Upper lobe of left lung (tissue), 6 donors: Measurements from ENCODE around the gene CYRIA. TPM values are rescaled to one million over a fixed set of nuclear protein-coding genes. Genes with fewer than 3 reads are reported as not detected.

ENCODE experiments used
- ATAC-seq, 2 donors: fragments of 200-7000 bp; cut with Tn5 transposase; one replicate each; pipeline ENCODE4 v1.9.1; 2022; ENCODE audit warnings: mild to moderate bottlenecking in 2 of 2, moderate library complexity in 2 of 2; ENCODE audit not compliant: low FRiP score in 2 of 2
- DNase-seq, 2 donors: peaks; one replicate each; pipeline ENCODE4 v3.0.0-alpha.2; 2019 to 2020
- H3K27ac ChIP-seq, 4 donors: fragments of 200-600 bp; sonication (generic); one replicate each; pipeline ENCODE4 v1.5.1; 2016 to 2019
- H3K27me3 ChIP-seq, 4 donors: fragments of 200-600 bp; sonication (generic); one replicate each; pipeline ENCODE4 v1.5.1; 2017 to 2019
- H3K36me3 ChIP-seq, 4 donors: fragments of 200-600 bp; sonication (generic); one replicate each; pipeline ENCODE4 v1.5.1; 2016 to 2019
- H3K4me1 ChIP-seq, 4 donors: fragments of 200-600 bp; sonication (generic); one replicate each; pipeline ENCODE4 v1.5.1; 2018 to 2019
- H3K4me3 ChIP-seq, 4 donors: fragments of 200-600 bp; sonication (generic); one replicate each; pipeline ENCODE4 v1.5.1; 2017 to 2019; ENCODE audit warnings: mild to moderate bottlenecking in 2 of 4, moderate library complexity in 1 of 4
- H3K9me3 ChIP-seq, 4 donors: fragments of 200-600 bp; sonication (generic); one replicate each; pipeline ENCODE4 v1.5.1; 2018 to 2019
- EP300 ChIP-seq, 4 donors: sonication (generic); formaldehyde crosslinking; IDR thresholded peaks; one replicate each; pipeline ENCODE4 v1.5.1; 2017; ENCODE audit warnings: antibody characterized with exemption in 4 of 4, control low read depth in 2 of 4
- POLR2A ChIP-seq, 4 donors: fragments of 450-650 bp; IDR thresholded peaks; one replicate each; pipeline ENCODE4 v1.5.1; 2016 to 2017; ENCODE audit warnings: antibody characterized with exemption in 4 of 4, mild to moderate bottlenecking in 2 of 4
- POLR2AphosphoS5 ChIP-seq, 2 donors: sonication (generic); formaldehyde crosslinking; IDR thresholded peaks; one replicate each; pipeline ENCODE4 v1.5.1; 2017; ENCODE audit warnings: antibody characterized with exemption in 2 of 2
- whole genome bisulfite sequencing, 2 donors: methylation state at CpG; one replicate each; pipeline ENCODE4 v1.1.5; 2017 to 2018; 5-methylcytosine and 5-hydroxymethylcytosine counted together
- total RNA-seq, 6 donors: library from RNA; depleted of rRNA in 4 of 6; stranded (reverse); fragments of >200 nt in 4 of 6; gene quantifications; one replicate each; pipeline versions ENCODE4 v1.1.0 to v1.2.1, GENCODE V29; 2016 to 2021
- TF ChIP-seq, protein P1 (sequence below), 6 experiments: fragments of 450-650 bp in 4 of 6; fragments of 200-600 bp in 2 of 6; sonication (generic) in 2 of 6; IDR thresholded peaks; one replicate each; pipeline ENCODE4 v1.5.1; 2016 to 2019; ENCODE audit warnings: antibody characterized with exemption in 6 of 6
- donor health status: DM: no; HTN: no; CAD: no; lungs with moderate emphysema.
- donor health status: DM: no; HTN: yes; CAD: no; lungs with severe emphysema.

The CYRIA gene
- total RNA-seq, 6 donors from 2014 or later, result 14.9 to 23.5 (median 20.5) TPM

DNA sequence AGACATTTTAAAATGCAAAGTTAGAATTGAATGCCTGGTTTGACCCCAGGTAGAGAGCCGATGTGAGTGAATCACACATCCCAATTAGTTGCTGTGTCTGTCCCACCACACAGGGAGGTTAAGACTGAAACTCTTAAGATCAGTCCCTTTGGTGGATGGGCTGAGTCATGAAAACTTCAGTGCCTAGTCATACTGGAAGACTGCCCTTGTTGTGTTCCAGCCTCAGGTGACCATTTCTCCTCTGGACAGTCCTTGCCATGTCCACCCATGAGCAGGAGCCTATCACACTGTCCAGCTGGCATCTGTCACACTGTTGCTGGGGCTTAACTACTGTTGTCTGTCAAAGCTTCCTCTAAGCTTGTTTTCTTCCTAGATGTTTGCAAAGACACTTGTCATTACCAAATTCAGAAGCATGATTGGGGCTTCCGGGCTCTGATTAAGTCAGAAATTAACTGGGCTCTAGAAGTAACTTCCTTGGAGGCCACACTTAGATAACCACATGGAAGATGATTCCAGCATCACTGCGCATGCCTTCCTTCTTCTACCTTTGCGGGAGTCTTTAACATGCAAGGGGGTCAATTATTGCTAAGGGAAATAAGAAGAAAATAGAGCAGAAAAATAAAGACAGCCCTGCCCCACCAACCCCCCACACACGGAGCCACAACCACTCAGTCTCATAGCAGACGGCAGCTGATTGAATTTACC is 21.3 kb downstream of the CYRIA start:
- peaks cover 2 to 14% (median 9%) of the 10 kb centered on the region in 4 donors for H3K4me1 ChIP-seq
- H3K27me3 ChIP-seq, result no peaks in the 10 kb centered on the region
- TF ChIP-seq POLR2A (IDR thresholded peaks at IDR 0.05), result no peak
- TF ChIP-seq POLR2AphosphoS5 (IDR thresholded peaks at IDR 0.05), result no peak
- TF ChIP-seq, protein P1, sequence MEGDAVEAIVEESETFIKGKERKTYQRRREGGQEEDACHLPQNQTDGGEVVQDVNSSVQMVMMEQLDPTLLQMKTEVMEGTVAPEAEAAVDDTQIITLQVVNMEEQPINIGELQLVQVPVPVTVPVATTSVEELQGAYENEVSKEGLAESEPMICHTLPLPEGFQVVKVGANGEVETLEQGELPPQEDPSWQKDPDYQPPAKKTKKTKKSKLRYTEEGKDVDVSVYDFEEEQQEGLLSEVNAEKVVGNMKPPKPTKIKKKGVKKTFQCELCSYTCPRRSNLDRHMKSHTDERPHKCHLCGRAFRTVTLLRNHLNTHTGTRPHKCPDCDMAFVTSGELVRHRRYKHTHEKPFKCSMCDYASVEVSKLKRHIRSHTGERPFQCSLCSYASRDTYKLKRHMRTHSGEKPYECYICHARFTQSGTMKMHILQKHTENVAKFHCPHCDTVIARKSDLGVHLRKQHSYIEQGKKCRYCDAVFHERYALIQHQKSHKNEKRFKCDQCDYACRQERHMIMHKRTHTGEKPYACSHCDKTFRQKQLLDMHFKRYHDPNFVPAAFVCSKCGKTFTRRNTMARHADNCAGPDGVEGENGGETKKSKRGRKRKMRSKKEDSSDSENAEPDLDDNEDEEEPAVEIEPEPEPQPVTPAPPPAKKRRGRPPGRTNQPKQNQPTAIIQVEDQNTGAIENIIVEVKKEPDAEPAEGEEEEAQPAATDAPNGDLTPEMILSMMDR (IDR thresholded peaks at IDR 0.05), result no peak
- no peak for TF ChIP-seq EP300 (IDR thresholded peaks at IDR 0.05)
- peaks cover 0 to 3% (median 0%) of the 10 kb centered on the region in 4 donors for H3K36me3 ChIP-seq
- no peaks in the 10 kb centered on the region for H3K9me3 ChIP-seq
- 94 to 95% methylated on average over 6 of the region's 6 CpGs for WGBS, 2 donors
- no peak for DNase-seq
- no peak overlapping the region for H3K27ac ChIP-seq
- no peak overlapping the region for H3K4me3 ChIP-seq
- no peak for ATAC-seq

DNA sequence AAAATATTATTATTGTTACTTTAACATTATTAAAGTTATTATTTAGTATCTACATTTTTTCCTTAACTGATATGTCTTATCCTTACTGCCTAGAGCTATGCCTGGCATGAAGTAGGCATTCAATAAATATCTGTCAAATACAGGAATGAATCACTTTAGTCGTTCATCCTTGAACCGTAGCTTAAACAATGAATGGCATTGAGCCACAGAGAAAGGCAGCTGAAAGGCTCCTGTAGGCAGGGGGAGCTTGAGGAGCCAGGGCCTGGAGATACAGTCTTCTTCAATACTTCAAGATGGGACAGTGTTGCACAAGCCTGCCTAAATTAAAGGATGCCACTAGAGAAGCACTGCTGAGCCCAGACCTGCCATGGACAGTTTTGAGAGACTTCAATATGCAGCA is 22.5 kb downstream of the CYRIA start:
- TF ChIP-seq POLR2A (IDR thresholded peaks at IDR 0.05), result no peak
- no peak for TF ChIP-seq POLR2AphosphoS5 (IDR thresholded peaks at IDR 0.05)
- TF ChIP-seq, protein P1 (IDR thresholded peaks at IDR 0.05), result no peak
- no peak for TF ChIP-seq EP300 (IDR thresholded peaks at IDR 0.05)
- DNase-seq, result no peak
- H3K4me1 ChIP-seq, result peaks cover 0 to 19% (median 8%) of the 10 kb centered on the region in 4 donors
- no peak for ATAC-seq
- 57 to 66% methylated on average over 2 of the region's 2 CpGs for WGBS, 2 donors
- no peaks in the 10 kb centered on the region for H3K9me3 ChIP-seq
- H3K4me3 ChIP-seq, result no peak overlapping the region
- H3K36me3 ChIP-seq, result peaks cover 0 to 3% (median 0%) of the 10 kb centered on the region in 4 donors
- no peak overlapping the region for H3K27ac ChIP-seq
- no peaks in the 10 kb centered on the region for H3K27me3 ChIP-seq

DNA sequence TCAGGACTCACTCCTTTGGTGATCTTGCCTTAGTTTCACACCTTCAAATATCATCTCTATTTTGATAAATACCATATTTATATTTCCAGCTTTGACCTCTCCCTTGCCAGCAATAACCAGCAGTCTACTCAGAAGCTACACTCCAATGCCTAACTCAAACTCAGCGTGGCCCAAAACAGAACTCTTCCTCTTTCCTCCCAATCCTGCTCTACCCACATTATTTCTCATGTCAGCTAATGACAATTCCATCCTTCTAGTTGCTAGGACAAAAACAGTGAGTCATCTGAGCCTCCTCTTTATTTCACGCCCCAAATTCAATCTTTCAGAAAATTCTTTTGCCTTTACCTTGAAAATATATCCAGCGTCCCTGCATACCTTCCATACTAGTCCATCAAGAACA is 23.5 kb downstream of the CYRIA start:
- WGBS, 2 donors, result 79 to 92% methylated on average over 3 of the region's 3 CpGs

DNA sequence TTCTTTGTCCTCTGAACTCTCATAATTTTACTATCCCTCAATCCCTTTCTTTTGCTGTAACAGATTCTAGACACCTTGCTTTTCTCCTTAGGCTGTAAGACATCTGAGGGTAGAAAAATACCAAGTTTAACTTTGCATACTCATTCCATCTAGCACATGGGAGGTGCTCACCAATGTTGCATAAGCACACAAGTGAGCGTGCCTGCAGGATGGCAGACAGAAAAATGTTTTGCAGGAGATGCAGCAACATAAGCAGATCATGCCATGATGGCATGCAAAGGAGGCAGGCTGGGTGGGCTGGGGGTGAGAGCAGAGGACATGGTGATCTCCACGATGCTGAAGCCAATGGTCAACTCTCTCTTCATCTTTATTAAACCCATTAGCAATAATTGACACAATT is 24.1 kb downstream of the CYRIA start:
- Histone ChIP-seq H3K4me1 (peaks cover 0 to 19% (median 8%) of the 10 kb centered on the region in 4 donors), H3K4me3 (no peak overlapping the region), H3K27me3 (no peaks in the 10 kb centered on the region), H3K36me3 (no peaks in the 10 kb centered on the region), H3K27ac (no peak overlapping the region), H3K9me3 (no peaks in the 10 kb centered on the region)
- DNase-seq, result no peak
- no peak for ATAC-seq
- no peak for TF ChIP-seq POLR2A (IDR thresholded peaks at IDR 0.05)
- TF ChIP-seq, protein P1 (IDR thresholded peaks at IDR 0.05), result no peak
- TF ChIP-seq POLR2AphosphoS5 (IDR thresholded peaks at IDR 0.05), result no peak
- TF ChIP-seq EP300 (IDR thresholded peaks at IDR 0.05), result no peak
- WGBS, 2 donors, result 77 to 91% methylated on average over 2 of the region's 2 CpGs

More for the DNA sequence above, 23.5 kb downstream of the CYRIA start:
- Histone ChIP-seq H3K27ac (no peak overlapping the region), H3K4me1 (peaks cover 0 to 19% (median 8%) of the 10 kb centered on the region in 4 donors), H3K27me3 (no peaks in the 10 kb centered on the region), H3K4me3 (no peak overlapping the region), H3K9me3 (no peaks in the 10 kb centered on the region), H3K36me3 (peaks cover 0 to 3% (median 0%) of the 10 kb centered on the region in 4 donors)
- DNase-seq (no peak), ATAC-seq (no peak)
- TF ChIP-seq, protein P1 (IDR thresholded peaks at IDR 0.05), result no peak
- TF ChIP-seq POLR2AphosphoS5 (IDR thresholded peaks at IDR 0.05) (no peak), POLR2A (IDR thresholded peaks at IDR 0.05) (no peak), EP300 (IDR thresholded peaks at IDR 0.05) (no peak)

DNA sequence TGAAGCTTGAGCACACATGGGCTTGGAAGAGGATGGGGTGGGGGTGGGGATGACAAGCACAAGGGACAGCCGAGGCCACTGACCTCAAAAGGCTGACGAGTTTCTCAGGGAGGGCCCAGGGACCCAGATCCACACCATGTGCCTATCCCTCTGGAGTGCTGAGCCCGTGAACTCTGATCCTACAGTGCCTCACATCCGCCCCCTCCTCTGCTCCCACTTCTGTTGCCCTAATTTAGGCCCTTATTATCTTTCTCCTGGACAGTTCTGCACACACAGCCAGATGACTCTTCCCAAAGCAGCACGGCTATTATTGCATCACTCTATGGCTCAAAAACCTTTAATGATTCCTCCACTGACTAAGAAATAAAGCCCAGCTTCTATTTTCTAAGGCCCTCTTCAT is 24.8 kb downstream of the CYRIA start:
- Histone ChIP-seq H3K4me1 (peaks cover 0 to 19% (median 8%) of the 10 kb centered on the region in 4 donors), H3K9me3 (no peaks in the 10 kb centered on the region), H3K27ac (no peak overlapping the region), H3K36me3 (no peaks in the 10 kb centered on the region), H3K4me3 (no peak overlapping the region), H3K27me3 (no peaks in the 10 kb centered on the region)
- 67 to 75% methylated on average over 5 of the region's 5 CpGs for WGBS, 2 donors
- TF ChIP-seq EP300 (IDR thresholded peaks at IDR 0.05) (no peak), POLR2AphosphoS5 (IDR thresholded peaks at IDR 0.05) (peak in 1 of 2 donors; percentile 30), POLR2A (IDR thresholded peaks at IDR 0.05) (no peak)
- TF ChIP-seq, protein P1 (IDR thresholded peaks at IDR 0.05), result no peak
- ATAC-seq, result peak; percentile 41 to 71
- no peak for DNase-seq
